GM18526 (cell line): ENCODE data around the gene S100Z.

Experiments used
- POLR2A ChIP-seq: IDR thresholded peaks from 3 replicates; pipeline ENCODE4 v1.6.1; 2011; ENCODE audit not compliant: insufficient read length; ENCODE audit errors: extremely low read depth

The S100Z gene

DNA sequence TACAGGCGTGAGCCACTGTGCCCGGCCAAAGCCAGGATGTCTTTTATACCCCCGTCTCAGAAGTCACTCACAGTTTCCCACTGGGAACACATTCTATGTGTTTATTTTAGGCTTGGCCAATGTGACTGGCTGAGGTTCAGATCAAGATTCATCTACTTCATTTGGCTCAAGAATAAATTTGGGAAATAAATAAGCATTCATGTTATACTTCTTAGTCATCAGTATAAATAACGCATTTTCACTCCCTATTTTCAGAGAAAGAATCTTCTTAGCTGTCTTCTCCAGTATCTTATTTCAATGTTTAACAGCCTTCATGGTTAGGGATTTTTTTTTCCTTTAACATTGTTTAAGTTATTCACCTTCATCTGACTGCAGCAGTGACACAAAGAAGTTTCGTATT, 11.8 kb downstream of the S100Z start:
- no peak for TF ChIP-seq POLR2A

DNA sequence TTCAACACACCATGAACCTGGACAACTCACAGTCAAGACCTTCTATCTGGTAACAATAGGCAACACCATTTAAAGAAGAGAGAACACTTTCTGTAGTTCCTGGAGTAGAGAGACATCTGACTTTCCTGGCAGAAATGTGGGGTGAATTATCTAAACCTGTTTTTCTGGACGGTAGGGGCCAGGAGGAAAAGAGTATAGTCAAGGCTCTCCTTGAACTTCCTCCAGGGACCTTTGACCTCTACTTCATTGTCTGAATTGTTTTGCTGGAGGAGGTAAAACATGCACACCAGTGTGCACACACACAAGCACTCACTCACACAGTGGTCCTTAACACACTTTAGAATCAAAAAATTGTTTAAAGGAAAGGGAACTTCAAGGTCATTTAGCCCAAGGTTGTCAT, 13.2 kb downstream of the S100Z start:
- no peak for TF ChIP-seq POLR2A

DNA sequence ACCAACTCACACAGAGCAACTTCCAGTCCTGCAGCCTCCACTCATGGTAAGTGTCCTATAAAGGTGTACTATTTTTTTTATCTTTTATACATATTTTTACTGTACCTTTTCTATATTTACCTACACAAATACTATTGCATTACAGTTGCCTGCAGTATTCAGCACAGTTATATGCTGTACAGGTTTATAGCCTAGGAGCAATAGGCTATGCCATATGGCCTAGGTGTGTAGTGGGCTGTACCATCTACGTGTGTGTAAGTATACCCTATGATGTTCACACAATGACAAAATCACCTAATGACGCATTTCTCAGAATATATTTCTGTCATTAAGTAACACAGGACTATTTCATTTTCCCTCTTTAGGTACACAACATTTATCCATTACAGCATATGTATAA, 16.7 kb downstream of the S100Z start:
- no peak for TF ChIP-seq POLR2A

DNA sequence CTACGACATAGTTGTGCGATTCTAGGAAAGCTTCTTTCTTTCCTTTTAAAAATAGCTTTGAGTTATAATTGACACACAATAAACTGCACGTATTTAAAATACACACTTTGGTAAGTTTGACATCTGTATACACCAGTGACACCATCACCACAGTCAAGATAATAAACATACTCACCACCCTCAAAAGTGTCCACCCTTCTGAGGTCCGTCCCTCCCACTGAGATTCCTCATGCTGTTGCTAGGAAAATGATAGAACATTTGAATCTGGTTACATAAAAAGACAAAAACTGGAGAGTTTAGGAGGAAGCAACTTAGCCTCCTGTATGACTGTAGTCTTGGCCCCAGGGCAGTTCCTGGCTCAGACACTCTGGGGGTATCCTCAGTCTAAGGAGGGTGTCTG, 17.2 kb downstream of the S100Z start:
- no peak for TF ChIP-seq POLR2A

DNA sequence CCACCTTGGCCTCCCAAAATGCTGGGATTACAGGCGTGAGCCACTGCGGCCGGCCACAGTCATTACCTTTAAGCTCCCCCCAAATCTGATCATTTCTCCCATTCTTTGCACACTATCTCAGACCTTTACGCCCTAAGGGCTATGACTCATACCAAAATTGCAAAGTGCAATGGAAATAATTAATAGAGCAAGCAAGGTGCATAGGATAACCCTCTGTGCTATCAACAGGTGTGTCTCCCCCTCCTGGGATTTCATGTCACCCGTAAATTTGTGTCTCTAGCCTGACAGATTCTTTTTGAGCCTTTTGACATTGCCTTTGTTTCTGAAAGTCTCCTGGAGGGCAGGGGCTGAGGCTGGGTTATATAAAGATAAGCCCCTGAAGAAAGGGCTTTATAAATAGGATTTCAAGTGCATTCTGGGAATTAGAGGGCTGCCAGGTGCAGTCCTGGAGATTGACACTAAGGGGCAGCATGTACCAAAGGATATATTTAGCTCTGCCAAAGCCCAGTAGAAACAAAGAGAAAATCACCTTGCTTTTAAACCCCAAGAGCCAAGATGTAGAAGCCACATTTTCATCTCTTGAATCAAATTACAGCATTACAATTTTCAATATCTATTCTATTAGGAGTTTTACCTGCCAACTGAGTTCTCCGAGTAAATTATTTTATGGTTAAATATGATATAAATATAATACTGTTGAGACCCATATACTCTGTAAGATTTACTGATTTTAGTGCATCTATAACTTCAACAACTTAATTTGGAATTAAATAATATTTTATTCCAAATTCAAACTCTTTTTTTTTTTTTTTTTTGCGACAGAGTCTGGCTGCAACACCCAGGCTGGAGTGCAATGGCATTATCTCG, 18.2 kb downstream of the S100Z start:
- TF ChIP-seq POLR2A: no peak

DNA sequence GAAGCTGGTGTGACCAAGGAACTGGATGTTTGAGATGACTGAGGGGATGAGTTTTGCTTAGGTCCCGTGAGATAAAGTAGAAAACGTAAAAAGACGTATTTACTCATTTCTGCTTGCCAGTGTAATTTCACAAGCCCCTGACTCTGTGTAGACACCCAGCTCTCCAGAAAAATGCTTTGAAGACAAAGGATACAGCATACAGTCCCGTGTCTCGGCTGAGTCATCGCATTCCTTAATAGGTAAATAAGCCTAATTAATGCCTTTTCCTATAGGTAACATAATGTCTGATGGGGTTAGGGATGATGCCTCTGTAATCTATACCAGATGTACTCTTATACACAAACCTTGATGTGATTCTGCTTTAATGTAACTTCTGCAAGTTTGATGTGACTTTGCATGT, 20.2 kb downstream of the S100Z start:
- TF ChIP-seq POLR2A: no peak

DNA sequence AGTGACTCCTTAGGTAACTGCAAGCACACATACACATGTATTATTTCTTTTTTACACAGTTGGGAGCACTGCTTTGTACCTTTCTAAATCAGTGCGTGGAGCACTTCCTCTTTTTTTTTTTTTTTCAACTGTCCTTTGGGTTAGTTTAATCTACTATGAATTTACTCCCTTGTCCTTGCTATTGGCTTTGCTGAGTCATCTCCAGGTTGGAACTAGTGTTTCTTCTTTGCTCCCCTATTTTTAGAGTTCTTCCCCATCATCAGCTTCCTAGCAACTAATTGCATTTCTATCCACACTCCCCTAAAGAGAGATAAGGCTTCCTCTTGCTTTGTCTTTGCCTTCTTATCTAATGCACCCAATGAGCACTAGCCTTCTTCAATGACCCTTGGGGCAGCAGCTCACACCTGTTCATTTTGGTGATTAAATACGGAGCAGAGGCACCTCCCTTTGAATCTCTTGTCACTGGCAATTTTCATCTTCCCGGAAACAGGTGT, 24.3 kb downstream of the S100Z start:
- TF ChIP-seq POLR2A: no peak

DNA sequence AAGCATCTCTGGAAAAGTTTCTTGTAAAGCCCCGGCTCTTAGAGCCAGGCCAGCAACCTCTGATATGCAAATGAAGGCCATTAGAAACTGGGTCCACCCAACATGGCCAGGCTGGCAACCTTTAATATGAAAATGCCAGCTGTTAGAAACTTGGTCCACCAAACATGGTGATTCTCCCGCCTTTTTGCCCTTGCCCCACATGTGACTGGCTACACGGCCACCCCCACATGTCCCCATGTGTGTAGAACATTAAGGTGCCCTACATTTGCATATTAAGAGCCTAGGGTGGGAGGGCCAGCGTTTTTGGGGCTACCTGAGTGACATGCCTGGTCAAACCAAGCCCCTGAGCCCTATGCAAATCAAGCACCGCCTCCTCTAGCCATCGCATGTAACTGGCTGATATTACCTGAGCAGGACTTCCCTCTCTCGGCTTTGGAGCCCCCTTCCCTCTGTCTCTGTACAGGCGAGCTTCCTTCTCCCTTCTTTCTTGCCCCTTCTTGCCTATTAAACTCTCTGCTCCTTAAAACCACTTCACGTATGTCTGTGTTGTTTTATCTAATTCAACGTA, 39.0 kb downstream of the S100Z start:
- no peak for TF ChIP-seq POLR2A

DNA sequence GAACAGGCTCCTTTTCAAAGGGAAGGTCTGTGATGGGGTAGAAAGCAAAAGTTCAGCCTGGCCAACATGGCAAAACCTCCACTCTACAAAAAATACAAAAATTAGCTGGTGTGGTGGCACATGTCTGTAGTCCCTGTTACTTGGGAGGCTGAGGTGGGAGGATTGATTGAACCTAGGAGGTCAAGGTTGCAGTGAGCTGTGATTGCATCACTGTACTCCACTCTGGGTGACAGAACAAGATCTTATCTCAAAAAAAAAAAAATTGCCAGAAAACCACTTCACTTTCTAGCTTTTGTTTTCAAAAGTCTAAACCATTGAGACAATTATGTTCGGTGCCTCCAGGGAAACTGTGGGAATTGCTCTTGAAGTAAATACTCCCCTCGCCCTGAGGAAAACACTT, 43.5 kb downstream of the S100Z start:
- TF ChIP-seq POLR2A: no peak

DNA sequence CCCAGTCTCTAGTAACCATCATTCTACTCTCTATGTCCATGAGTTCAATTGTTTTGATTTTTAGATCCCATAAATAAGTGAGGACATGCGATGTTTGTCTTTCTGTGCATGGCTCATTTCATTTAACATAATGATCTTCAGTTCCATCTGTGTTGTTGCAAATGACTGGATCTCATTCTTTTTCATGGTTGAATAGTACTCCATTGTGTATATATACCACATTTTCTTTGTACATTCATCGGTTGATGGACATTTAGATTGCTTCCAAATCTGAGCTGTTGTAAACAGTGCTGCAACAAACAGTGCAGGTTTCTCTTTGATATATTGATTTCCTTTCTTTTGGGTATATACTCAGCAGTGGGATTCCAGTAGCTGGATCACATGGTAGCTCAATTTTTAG, 46.4 kb downstream of the S100Z start:
- no peak for TF ChIP-seq POLR2A

DNA sequence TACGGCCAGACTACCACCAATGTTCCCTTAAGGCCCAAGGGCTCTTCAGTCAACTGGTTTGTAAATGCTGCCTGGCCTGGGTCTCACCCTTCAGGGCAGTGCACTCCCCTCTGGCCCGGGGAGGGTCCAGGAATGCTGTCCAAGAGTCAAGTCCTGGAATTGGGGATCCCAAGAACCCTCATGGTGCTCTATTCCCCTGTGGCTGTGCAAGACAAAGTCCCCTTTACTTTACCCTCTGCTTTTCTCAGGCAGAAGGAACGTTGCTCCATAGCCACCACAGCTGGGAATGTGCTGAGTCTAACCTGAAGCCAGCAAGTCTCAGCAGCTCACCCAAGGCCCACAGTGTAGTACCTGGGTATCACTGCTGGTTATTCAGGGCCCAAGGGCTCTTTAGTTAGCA, 51.7 kb downstream of the S100Z start:
- no peak for TF ChIP-seq POLR2A

DNA sequence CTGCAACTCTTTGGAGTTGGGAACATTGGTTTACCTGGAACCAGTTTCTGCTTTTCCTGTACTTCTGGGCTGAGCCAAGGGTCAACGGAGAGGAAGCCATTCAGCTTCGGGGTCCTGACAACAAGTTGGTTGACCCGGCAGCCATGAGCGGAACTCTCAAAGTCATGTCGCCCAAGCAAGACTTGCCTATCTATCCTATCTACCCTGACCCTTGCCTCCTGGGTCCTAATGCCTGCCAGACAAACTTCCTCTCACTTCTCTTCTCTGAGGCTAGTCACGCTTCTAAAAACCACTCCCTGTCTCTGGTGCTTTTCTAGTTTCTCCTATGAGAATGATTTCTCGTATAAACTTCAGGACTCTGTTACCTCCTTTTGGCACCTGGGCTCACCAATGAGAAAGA, 58.4 kb downstream of the S100Z start:
- no peak for TF ChIP-seq POLR2A

DNA sequence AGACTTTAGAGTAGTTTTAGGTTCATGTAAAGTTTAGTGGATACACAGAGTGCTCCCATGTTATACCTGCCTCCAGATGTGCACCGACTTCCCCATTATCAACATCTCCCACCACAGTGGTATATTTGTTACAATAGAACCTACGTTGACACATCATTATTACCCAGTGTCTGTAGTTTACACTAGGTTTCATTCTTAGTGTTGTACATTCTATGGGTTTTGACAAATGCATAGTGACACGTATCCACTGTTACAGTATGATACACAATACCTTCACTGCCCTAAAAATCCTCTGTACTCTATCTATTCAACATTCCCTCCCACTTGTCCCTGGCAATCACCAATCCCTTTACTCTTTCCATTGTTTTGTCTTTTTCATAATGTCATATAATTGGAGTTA, 68.7 kb downstream of the S100Z start:
- TF ChIP-seq POLR2A: no peak

DNA sequence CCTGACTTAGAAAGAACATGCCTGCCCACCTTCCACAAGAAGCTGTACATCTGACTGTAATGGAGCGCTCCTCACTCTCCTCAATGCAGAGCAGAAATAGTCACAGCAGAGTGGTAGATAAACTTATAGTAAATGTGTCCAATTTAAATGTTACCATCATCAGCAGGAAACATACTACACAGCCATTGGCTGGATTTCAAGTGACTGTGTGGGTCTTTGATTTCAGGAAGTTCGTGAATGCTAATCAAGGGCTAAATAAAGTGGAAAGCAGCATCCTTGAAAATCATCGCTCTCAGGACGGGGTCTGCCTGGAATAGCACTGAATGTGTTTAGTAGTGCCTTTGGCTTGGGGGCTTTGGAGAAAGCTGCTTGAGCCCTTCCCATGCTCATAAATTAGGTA, 70.7 kb downstream of the S100Z start:
- no peak for TF ChIP-seq POLR2A

DNA sequence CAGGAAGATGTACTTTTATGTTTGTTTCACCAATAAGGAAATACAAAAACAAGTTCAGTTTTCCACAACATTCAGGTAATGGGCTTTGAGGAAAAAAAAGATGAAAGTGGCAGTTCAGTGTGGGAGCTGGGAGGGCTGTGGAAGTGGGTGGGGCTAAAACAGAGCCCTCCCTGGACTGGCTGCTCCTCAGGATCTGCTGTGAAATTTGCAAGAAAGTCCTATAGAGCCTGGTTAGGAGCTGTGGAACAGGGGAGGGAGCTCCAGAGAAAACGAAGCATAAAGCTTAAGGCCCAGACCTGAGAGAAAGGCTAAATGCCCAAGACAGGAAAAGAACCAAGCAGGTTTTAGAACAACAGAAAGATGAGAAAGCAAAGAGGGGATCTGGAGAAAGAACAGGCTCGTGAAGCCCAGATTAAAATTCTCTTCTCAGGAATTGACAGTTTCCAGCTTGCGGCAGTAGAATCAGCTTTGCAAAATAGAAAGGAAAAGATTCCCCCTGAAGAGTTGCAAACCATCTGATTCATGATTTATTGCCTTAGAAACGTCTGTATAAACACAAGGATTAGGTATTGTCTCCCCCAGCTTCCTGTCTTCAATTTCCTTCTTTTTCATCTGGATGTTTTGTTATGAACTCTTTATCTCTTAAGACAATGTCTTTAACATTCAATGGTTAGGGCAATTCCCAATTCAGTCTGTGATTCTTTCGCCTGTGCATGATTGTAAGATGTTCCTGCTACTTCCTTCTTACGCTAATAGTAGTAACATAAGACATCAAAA, 76.7 kb downstream of the S100Z start:
- no peak for TF ChIP-seq POLR2A

DNA sequence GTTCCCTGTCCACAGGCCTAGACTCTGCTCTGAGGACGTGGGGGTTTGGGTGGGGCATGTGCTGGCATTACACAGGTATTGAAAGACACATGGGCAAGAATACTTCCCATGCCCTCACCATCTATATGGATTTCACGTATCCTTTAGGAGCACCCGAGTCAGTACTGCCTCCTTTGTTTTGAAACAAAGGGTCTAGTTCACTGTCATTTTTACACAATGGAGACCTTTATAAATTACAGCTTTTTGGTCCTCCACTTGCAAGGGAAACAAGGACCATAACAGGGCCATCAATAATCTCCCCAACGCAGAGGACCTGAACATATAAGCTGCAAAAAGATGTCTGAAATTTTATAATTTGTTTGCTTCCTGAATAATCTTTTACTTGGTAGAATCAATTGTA, 78.1 kb downstream of the S100Z start:
- no peak for TF ChIP-seq POLR2A
